ENCODE data around the gene NHLH1. TPM values are rescaled to one million over a fixed set of nuclear protein-coding genes. Genes with fewer than 3 reads are reported as not detected.

The NHLH1 gene
- polyA plus RNA-seq, 4 donors, result 0.08 to 0.23 (median 0.16) TPM

GRCh38 chr1:160357286-160358002 is 9.4 kb upstream of the NHLH1 start:
- DNase-seq (ENCODE audit: low read depth in 4 of 4, low spot score in 3 of 4), result no peak

GRCh38 chr1:160358073-160358472 is 8.8 kb upstream of the NHLH1 start:
- no peak for DNase-seq (ENCODE audit: low read depth in 4 of 4, low spot score in 3 of 4)

- DNase-seq (ENCODE audit: low read depth in 4 of 4, low spot score in 3 of 4), result no peak
Measured at GRCh38 chr1:160359559-160360226, 7.2 kb upstream of the NHLH1 start.

- no peak for DNase-seq (ENCODE audit: low read depth in 4 of 4, low spot score in 3 of 4)
Measured at GRCh38 chr1:160360227-160360695, 6.6 kb upstream of the NHLH1 start.

- no peak for DNase-seq (ENCODE audit: low read depth in 4 of 4, low spot score in 3 of 4)
Measured at GRCh38 chr1:160361199-160361598, 5.7 kb upstream of the NHLH1 start.

- no peak for DNase-seq (ENCODE audit: low read depth in 4 of 4, low spot score in 3 of 4)
Measured at GRCh38 chr1:160361814-160362167, 5.1 kb upstream of the NHLH1 start.

- DNase-seq (ENCODE audit: low read depth in 4 of 4, low spot score in 3 of 4), result no peak
Measured at GRCh38 chr1:160362168-160362957, 4.5 kb upstream of the NHLH1 start.

GRCh38 chr1:160363010-160363409 is 3.9 kb upstream of the NHLH1 start:
- DNase-seq (ENCODE audit: low read depth in 4 of 4, low spot score in 3 of 4), result no peak

- DNase-seq (ENCODE audit: low read depth in 4 of 4, low spot score in 3 of 4), result no peak
Measured at GRCh38 chr1:160363951-160364735, 2.7 kb upstream of the NHLH1 start.

GRCh38 chr1:160365325-160365724 is 1.5 kb upstream of the NHLH1 start:
- no peak for DNase-seq (ENCODE audit: low read depth in 4 of 4, low spot score in 3 of 4)

GRCh38 chr1:160367516-160367900 is 637 bp downstream of the NHLH1 start:
- DNase-seq (ENCODE audit: low read depth in 4 of 4, low spot score in 3 of 4), result no peak

- no peak for DNase-seq (ENCODE audit: low read depth in 4 of 4, low spot score in 3 of 4)
Measured at GRCh38 chr1:160367934-160368923, 1.4 kb downstream of the NHLH1 start.

GRCh38 chr1:160369087-160369486 is 2.2 kb downstream of the NHLH1 start:
- DNase-seq (ENCODE audit: low read depth in 4 of 4, low spot score in 3 of 4), result no peak

- DNase-seq (ENCODE audit: low read depth in 4 of 4, low spot score in 3 of 4), result no peak
Measured at GRCh38 chr1:160370561-160371345, 3.9 kb downstream of the NHLH1 start.

- no peak for DNase-seq (ENCODE audit: low read depth in 4 of 4, low spot score in 3 of 4)
Measured at GRCh38 chr1:160371346-160371631, 4.4 kb downstream of the NHLH1 start.

- DNase-seq (ENCODE audit: low read depth in 4 of 4, low spot score in 3 of 4), result no peak
Measured at GRCh38 chr1:160371756-160372155, 4.9 kb downstream of the NHLH1 start.

GRCh38 chr1:160373696-160374095 is 6.8 kb downstream of the NHLH1 start:
- DNase-seq (ENCODE audit: low read depth in 4 of 4, low spot score in 3 of 4), result no peak

- DNase-seq (ENCODE audit: low read depth in 4 of 4, low spot score in 3 of 4), result no peak
Measured at GRCh38 chr1:160374306-160375110, 7.6 kb downstream of the NHLH1 start.

All from right renal pelvis (tissue), 4 donors.